Endometrial microvascular endothelial cells (primary cell): ENCODE measurements around the gene CASS4. TPM values are rescaled to one million over a fixed set of nuclear protein-coding genes. Genes with fewer than 3 reads are reported as not detected.
"Not testable (repeated sequence)": the region's sequence is repeated elsewhere in the genome, so short reads cannot be mapped to it uniquely, and the experiment has no call there.

Experiments used
- in situ Hi-C: cut with HindIII; loops from 2 replicates; pipeline ENCODE4 v1.10.0; 2017; ENCODE audit warnings: low sequenced_read_pairs, low pct_unique_long_range_greater_than_20kb; ENCODE audit errors: inconsistent ontology term
- total RNA-seq: library from RNA; depleted of rRNA; stranded (reverse); fragments of >200 nt; gene quantifications from one replicate; pipeline ENCODE4 v1.2.3, GENCODE V29; 2015; ENCODE audit errors: inconsistent ontology term

Gene CASS4, protein sequence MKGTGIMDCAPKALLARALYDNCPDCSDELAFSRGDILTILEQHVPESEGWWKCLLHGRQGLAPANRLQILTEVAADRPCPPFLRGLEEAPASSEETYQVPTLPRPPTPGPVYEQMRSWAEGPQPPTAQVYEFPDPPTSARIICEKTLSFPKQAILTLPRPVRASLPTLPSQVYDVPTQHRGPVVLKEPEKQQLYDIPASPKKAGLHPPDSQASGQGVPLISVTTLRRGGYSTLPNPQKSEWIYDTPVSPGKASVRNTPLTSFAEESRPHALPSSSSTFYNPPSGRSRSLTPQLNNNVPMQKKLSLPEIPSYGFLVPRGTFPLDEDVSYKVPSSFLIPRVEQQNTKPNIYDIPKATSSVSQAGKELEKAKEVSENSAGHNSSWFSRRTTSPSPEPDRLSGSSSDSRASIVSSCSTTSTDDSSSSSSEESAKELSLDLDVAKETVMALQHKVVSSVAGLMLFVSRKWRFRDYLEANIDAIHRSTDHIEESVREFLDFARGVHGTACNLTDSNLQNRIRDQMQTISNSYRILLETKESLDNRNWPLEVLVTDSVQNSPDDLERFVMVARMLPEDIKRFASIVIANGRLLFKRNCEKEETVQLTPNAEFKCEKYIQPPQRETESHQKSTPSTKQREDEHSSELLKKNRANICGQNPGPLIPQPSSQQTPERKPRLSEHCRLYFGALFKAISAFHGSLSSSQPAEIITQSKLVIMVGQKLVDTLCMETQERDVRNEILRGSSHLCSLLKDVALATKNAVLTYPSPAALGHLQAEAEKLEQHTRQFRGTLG
- total RNA-seq, result 0.28 TPM

DNA sequence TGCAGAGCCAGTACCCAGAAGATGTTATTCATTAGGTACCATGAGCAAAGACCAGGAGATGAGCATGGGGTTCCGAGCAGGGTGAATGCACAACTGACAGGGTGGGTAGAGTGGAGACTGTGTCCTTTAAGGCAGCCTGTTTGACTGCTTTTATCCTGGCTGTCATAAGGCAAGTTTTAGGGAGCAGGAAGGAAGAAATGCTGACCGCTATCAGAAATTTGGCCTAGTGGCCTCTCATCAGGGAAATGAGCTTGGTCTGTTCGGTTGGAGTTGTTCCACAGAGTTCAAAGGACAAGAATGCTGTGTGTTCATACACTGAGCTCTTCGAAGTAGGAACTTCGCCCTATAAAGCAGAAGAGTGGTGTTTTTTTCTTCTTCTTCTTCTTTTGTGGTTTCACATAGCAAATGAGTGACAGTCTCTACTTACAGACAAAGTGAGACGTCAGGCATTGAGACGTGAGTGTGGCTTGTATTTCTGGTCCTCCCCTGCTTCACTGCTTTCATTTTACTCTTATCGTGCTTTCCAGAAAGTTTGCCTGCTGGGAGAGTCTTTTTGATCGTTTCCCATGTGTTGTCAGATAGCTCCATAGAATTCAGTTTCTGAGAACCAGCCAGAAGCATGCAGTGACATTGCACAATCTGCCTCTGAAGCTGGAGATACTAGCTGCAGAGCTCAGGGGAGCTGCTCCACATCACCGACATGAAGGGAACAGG is at the start of gene CASS4:
CASS4 (plus strand) TSS at position 502 of the 714 bp plus-strand sequence; CDS start at position 701, 199 bp downstream.
- in situ Hi-C loops, result no loop called here

DNA sequence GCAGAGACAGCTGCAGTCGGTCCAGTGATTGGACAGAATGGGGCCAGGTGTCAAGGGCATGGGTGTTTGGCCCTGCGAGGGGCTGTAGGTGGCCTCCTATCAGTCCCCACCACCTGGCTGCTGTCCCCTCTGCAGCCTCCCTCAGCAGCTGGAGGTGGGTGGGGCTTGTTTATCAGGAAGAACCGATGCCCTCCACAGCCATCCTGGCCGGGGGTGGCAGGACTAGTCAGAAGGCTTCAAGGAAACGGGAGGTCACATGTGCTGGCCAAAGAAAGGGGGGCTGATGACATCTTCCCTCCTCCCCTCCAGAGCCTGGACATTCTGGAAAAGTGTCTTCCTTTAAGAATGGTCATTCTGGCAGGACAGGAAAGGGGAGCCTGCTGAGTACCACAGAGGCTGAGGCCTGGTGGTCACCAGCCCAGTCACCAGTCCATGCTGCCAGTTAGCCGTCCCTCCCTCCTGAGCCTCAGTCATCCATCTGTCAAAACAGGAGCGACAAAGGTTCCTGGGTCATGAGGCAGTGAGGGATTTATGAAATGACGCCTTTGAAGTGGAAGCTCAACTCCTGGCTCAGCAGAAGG is 49.1 kb upstream of the CASS4 start:
- in situ Hi-C loops, result no loop called here

DNA sequence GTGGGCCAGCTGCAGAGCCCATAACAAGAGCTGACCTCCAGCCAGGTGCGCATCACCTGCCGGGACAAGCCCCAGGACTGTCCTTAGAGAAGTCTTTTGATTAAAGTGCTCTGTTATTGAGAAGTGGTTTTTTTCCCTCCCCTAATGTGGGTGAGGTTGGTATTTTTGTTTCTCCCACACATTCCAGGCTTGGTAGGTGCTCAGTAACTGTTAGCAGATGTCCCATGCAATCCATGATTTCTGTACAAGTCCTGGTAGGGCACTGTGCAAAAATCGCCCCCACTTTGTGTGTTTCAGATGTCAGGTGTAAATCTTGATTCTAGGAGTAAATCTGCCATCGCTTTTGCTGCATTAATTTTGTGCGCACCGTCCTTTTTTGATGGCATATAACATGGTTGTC is 48.6 kb upstream of the CASS4 start:
- in situ Hi-C loops, result no loop called here

- in situ Hi-C loops, result no loop called here
These were observed 43.5 kb upstream of the CASS4 start for GRCh38 chr20:56368351-56369134.

GRCh38 chr20:56369179-56369578 is 42.9 kb upstream of the CASS4 start:
- in situ Hi-C loops, result no loop called here

GRCh38 chr20:56371977-56372376 is 40.1 kb upstream of the CASS4 start:
- in situ Hi-C loops, result no loop called here

DNA sequence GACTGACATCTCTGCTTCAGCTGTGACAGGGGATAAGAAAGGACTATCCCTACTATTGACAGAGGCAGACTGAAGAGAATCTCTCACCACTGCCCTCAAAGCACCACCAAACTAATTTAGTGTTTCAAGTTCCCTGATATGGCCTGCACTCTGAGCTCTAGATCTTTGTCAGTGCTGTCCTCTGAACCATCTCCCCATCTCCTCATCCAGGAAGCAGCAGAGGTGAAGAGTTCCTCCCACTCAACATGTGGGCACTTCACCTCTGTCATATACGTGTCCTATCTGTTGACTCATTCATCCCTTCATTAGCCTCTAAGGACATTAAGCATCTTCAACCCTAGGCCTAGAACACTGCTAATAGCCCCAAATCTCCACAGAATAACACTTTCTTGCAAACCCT is 39.2 kb upstream of the CASS4 start:
- in situ Hi-C loops, result no loop called here

DNA sequence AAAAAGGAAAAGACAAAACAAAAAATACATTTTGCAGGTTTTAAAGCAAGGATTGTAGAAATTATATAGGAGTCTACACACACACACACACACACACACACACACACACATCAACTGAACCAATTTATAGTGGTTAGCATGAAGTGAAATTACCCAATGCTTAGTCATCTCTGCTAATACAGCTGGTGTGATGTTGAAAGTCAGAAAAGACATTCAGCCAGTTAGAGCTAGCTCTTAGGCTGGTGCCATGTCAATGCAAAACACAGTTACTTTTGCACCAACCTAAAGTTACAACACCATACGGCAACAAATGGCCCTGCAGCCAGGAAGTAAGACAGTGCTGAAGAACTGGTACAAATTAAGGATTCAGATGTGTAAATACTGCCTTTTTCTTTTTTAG is 38.1 kb upstream of the CASS4 start:
- in situ Hi-C loops, result no loop called here

- in situ Hi-C loops, result no loop called here
These were observed 35.7 kb upstream of the CASS4 start for GRCh38 chr20:56376331-56376730.

DNA sequence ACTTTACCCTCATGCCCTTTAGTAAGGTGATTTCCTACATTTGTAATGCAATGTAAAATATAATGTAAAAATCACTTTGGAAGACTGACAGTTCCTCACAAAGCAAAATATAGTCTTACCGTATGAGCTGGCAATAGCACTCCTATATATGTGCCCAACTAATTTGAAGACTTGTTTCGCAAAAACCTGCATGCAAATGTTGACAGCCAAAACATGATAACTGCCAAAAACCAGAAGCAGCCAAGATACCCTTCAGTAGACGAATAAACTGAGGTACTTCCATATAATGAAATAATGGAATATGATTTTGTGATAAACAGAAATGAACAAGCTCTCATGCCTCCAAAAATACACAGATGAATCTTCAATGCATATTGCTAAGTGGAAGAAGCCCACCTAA is 33.7 kb upstream of the CASS4 start:
- in situ Hi-C loops, result no loop called here

- in situ Hi-C loops, result no loop called here
These were observed 31.7 kb upstream of the CASS4 start for GRCh38 chr20:56380375-56380774.

DNA sequence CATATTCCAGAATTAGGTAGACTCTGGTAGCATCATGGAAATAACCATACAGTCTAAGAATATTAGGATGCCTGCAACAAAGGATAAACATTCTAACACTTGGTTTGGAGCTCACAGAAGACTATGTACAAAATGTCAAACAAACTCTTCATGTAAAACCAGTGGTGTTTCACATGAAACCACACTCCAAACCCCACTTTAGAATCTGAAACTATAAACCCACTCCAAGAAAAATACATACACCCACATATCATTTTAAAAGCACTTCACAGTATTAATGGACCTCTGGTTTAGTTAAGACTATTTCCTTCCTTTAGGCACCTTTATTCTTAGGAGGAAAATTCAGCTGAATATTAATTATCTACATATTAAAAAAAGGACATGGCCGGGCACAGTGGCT is 30.6 kb upstream of the CASS4 start:
- in situ Hi-C loops, result no loop called here

- in situ Hi-C loops, result no loop called here
These were observed 29.4 kb upstream of the CASS4 start for GRCh38 chr20:56382696-56383095.

DNA sequence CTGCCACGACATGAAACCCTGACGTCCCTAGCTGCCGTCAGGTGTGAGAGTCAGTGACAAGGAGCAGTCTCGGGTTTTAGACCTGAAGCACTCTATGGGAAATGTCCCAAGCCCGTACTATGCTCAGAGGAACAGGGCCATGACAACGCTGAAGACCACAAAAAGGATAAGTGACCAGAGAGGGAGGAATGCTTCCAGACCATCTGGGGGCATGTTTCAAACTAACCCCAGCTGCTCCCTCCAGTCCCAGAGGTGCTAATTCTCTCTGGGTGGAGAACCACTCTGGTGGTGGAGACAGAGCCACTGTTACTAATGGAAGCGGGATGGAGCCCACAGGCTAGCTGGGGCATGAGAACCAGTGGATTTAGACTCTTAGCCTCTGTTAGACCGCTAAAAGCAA is 28.7 kb upstream of the CASS4 start:
- in situ Hi-C loops, result no loop called here

GRCh38 chr20:56385130-56385529 is 26.9 kb upstream of the CASS4 start:
- in situ Hi-C loops, result no loop called here

DNA sequence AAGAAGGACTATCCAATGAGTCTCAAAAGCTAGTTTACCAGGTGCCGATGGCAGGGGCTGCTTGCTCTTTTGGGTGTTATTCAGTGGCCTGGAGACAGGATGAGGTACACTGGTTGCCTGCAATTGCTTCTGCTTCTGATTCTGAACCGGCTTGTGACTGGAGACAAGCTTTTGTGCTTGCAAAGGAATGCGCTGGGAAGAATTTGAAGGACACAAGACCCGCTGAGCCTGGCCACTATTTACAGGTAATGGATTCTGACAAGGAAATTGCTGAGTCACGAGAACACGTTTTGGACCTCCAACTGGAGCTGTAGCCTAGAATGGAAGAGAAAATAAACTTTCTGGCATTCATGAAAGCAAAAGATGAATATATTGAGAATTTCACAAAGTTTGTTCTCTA is 25.8 kb upstream of the CASS4 start:
- in situ Hi-C loops, result no loop called here

GRCh38 chr20:56388882-56389281 is 23.2 kb upstream of the CASS4 start:
- in situ Hi-C loops, result no loop called here

- in situ Hi-C loops, result no loop called here
These were observed 22.3 kb upstream of the CASS4 start for GRCh38 chr20:56389807-56390206.

DNA sequence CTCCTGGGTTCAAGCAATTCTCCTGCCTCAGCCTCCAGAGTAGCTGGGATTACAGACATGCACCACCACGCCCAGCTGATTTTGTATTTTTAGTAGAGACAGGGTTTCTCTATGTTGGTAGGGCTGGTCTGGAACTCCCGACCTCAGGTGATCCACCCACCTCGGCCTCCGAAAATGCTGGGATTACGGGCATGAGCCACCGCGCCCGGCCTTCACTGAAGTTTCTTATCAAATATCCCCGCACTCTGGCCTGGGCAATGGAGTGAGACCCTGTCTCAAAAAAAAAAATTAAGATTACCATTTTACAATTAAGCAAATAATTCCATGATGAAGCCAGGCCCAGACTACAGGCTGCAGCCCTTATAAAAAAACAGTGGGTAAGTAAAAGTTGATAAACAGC is 21.7 kb upstream of the CASS4 start:
- in situ Hi-C loops, result not testable (repeated sequence)
